ENCODE data around the gene TTBK1.

Gene TTBK1

GRCh38 chr6:43219119-43219518 lies 24.2 kb upstream of the TTBK1 start:
- TF ChIP-seq MAX (IDR thresholded peaks at IDR 0.05; ENCODE audit: low read depth, low read length), result no peak
- no peak for DNase-seq (ENCODE audit: low read depth)
- H3K4me3 ChIP-seq (ENCODE audit: low read depth, low read length), result no peak overlapping the region

GRCh38 chr6:43219814-43220213 lies 23.5 kb upstream of the TTBK1 start:
- H3K4me3 ChIP-seq (ENCODE audit: low read depth, low read length), result no peak overlapping the region
- no peak for TF ChIP-seq MAX (IDR thresholded peaks at IDR 0.05; ENCODE audit: low read depth, low read length)
- TF ChIP-seq MYC (IDR thresholded peaks at IDR 0.05; ENCODE audit: low read depth, low read length), result no peak
- no peak for TF ChIP-seq CTCF (IDR thresholded peaks at IDR 0.05; ENCODE audit: low read depth, low read length)
- no peak for TF ChIP-seq POLR2A (IDR thresholded peaks at IDR 0.05; ENCODE audit: extremely low read depth, insufficient read length)
- DNase-seq (ENCODE audit: low read depth), result no peak

GRCh38 chr6:43220439-43220951 lies 22.8 kb upstream of the TTBK1 start:
- TF ChIP-seq MYC (IDR thresholded peaks at IDR 0.05; ENCODE audit: low read depth, low read length) (no peak), MAX (IDR thresholded peaks at IDR 0.05; ENCODE audit: low read depth, low read length) (no peak), CTCF (IDR thresholded peaks at IDR 0.05; ENCODE audit: low read depth, low read length) (no peak), POLR2A (IDR thresholded peaks at IDR 0.05; ENCODE audit: extremely low read depth, insufficient read length) (no peak)
- no peak for DNase-seq (ENCODE audit: low read depth)
- H3K4me3 ChIP-seq (ENCODE audit: low read depth, low read length), result no peak overlapping the region

GRCh38 chr6:43221046-43221972 lies 22.0 kb upstream of the TTBK1 start:
- TF ChIP-seq MAX (IDR thresholded peaks at IDR 0.05; ENCODE audit: low read depth, low read length), result no peak
- no peak for TF ChIP-seq CTCF (IDR thresholded peaks at IDR 0.05; ENCODE audit: low read depth, low read length)
- TF ChIP-seq POLR2A (IDR thresholded peaks at IDR 0.05; ENCODE audit: extremely low read depth, insufficient read length), result no peak
- no peak for TF ChIP-seq MYC (IDR thresholded peaks at IDR 0.05; ENCODE audit: low read depth, low read length)
- no peak for DNase-seq (ENCODE audit: low read depth)

GRCh38 chr6:43222418-43223059 lies 20.7 kb upstream of the TTBK1 start:
- no peak overlapping the region for H3K4me3 ChIP-seq (ENCODE audit: low read depth, low read length)
- no peak for TF ChIP-seq MAX (IDR thresholded peaks at IDR 0.05; ENCODE audit: low read depth, low read length)
- TF ChIP-seq CTCF (IDR thresholded peaks at IDR 0.05; ENCODE audit: low read depth, low read length), result no peak
- TF ChIP-seq MYC (IDR thresholded peaks at IDR 0.05; ENCODE audit: low read depth, low read length), result no peak
- no peak for TF ChIP-seq POLR2A (IDR thresholded peaks at IDR 0.05; ENCODE audit: extremely low read depth, insufficient read length)
- no peak for DNase-seq (ENCODE audit: low read depth)

More at GRCh38 chr6:43221046-43221972, 22.0 kb upstream of the TTBK1 start:
- no peak overlapping the region for H3K4me3 ChIP-seq (ENCODE audit: low read depth, low read length)

GRCh38 chr6:43223175-43223574 lies 20.1 kb upstream of the TTBK1 start:
- H3K4me3 ChIP-seq (ENCODE audit: low read depth, low read length), result no peak overlapping the region
- no peak for DNase-seq (ENCODE audit: low read depth)
- TF ChIP-seq MYC (IDR thresholded peaks at IDR 0.05; ENCODE audit: low read depth, low read length) (no peak), CTCF (IDR thresholded peaks at IDR 0.05; ENCODE audit: low read depth, low read length) (no peak), MAX (IDR thresholded peaks at IDR 0.05; ENCODE audit: low read depth, low read length) (no peak), POLR2A (IDR thresholded peaks at IDR 0.05; ENCODE audit: extremely low read depth, insufficient read length) (no peak)
